GM12801 (cell line): ENCODE results near the gene TSKS.

ENCODE experiments used
- TF ChIP-seq, protein P1 (sequence below): IDR thresholded peaks from one replicate; pipeline ENCODE4 v1.5.1; 2011; ENCODE audit warnings: control low read depth; ENCODE audit not compliant: insufficient read length; ENCODE audit errors: extremely low read depth

The TSKS gene

GRCh38 chr19:49727217-49728030 lies 35.7 kb downstream of the TSKS start:
- TF ChIP-seq, protein P1, sequence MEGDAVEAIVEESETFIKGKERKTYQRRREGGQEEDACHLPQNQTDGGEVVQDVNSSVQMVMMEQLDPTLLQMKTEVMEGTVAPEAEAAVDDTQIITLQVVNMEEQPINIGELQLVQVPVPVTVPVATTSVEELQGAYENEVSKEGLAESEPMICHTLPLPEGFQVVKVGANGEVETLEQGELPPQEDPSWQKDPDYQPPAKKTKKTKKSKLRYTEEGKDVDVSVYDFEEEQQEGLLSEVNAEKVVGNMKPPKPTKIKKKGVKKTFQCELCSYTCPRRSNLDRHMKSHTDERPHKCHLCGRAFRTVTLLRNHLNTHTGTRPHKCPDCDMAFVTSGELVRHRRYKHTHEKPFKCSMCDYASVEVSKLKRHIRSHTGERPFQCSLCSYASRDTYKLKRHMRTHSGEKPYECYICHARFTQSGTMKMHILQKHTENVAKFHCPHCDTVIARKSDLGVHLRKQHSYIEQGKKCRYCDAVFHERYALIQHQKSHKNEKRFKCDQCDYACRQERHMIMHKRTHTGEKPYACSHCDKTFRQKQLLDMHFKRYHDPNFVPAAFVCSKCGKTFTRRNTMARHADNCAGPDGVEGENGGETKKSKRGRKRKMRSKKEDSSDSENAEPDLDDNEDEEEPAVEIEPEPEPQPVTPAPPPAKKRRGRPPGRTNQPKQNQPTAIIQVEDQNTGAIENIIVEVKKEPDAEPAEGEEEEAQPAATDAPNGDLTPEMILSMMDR: no peak

GRCh38 chr19:49718991-49719390 lies 44.1 kb downstream of the TSKS start:
- TF ChIP-seq, protein P1: no peak

DNA sequence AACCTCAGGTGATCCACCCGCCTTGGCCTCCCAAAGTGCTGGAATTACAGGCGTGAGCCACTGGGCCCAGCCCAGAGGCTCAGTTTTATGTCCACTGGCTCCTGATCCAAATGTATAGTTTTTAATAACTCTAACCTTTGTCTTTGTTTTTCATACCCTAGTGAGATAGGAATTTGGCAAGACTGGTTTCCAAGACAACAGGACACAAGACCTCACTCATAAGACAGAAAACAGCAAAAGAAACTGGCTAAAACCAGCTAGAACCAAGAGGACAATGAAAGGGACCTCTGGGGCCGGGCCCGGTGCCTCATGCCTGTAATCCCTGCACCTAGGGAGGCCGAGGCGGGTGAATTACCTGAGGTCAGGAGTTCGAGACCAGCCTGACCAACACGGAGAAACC lies 44.6 kb downstream of the TSKS start:
- TF ChIP-seq, protein P1: no peak

DNA sequence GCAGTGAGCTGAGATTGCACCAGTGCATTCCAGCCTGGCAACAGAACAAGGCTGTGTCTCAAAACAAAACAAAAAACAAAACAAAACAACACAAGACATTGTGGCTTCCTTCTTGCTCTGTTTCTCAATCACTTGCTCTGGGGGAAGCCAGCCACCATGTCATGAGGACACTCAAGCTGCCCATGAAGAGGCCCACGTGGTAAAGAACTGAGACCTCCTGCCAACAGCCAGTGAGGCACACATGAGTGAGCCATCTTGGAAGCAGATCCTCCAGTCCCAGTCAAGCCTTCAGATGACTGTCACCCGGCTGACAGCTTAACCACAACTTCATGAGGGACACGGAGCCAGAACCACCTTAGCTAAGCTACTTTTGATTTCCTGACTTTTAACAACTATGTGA lies 47.0 kb downstream of the TSKS start:
- TF ChIP-seq, protein P1: no peak

- TF ChIP-seq, protein P1: no peak
These were observed 49.8 kb downstream of the TSKS start for GRCh38 chr19:49713236-49713845.

- TF ChIP-seq, protein P1: no peak
These were observed 50.7 kb downstream of the TSKS start for GRCh38 chr19:49712397-49712859.

- TF ChIP-seq, protein P1: no peak
These were observed 52.6 kb downstream of the TSKS start for GRCh38 chr19:49710372-49710951.
